NCI-H345 (cell line): Measurements from ENCODE around the gene USP28.
"Not testable (repeated sequence)": the region's sequence is repeated elsewhere in the genome, so short reads cannot be mapped to it uniquely, and the experiment has no call there.

Experiments used
- DNase-seq: peaks from one replicate; lab custom pipeline; 2025; lab: John Stamatoyannopoulos, UW

Gene USP28, protein sequence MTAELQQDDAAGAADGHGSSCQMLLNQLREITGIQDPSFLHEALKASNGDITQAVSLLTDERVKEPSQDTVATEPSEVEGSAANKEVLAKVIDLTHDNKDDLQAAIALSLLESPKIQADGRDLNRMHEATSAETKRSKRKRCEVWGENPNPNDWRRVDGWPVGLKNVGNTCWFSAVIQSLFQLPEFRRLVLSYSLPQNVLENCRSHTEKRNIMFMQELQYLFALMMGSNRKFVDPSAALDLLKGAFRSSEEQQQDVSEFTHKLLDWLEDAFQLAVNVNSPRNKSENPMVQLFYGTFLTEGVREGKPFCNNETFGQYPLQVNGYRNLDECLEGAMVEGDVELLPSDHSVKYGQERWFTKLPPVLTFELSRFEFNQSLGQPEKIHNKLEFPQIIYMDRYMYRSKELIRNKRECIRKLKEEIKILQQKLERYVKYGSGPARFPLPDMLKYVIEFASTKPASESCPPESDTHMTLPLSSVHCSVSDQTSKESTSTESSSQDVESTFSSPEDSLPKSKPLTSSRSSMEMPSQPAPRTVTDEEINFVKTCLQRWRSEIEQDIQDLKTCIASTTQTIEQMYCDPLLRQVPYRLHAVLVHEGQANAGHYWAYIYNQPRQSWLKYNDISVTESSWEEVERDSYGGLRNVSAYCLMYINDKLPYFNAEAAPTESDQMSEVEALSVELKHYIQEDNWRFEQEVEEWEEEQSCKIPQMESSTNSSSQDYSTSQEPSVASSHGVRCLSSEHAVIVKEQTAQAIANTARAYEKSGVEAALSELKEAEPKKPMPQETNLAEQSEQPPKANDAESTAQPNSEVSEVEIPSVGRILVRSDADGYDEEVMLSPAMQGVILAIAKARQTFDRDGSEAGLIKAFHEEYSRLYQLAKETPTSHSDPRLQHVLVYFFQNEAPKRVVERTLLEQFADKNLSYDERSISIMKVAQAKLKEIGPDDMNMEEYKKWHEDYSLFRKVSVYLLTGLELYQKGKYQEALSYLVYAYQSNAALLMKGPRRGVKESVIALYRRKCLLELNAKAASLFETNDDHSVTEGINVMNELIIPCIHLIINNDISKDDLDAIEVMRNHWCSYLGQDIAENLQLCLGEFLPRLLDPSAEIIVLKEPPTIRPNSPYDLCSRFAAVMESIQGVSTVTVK

DNA sequence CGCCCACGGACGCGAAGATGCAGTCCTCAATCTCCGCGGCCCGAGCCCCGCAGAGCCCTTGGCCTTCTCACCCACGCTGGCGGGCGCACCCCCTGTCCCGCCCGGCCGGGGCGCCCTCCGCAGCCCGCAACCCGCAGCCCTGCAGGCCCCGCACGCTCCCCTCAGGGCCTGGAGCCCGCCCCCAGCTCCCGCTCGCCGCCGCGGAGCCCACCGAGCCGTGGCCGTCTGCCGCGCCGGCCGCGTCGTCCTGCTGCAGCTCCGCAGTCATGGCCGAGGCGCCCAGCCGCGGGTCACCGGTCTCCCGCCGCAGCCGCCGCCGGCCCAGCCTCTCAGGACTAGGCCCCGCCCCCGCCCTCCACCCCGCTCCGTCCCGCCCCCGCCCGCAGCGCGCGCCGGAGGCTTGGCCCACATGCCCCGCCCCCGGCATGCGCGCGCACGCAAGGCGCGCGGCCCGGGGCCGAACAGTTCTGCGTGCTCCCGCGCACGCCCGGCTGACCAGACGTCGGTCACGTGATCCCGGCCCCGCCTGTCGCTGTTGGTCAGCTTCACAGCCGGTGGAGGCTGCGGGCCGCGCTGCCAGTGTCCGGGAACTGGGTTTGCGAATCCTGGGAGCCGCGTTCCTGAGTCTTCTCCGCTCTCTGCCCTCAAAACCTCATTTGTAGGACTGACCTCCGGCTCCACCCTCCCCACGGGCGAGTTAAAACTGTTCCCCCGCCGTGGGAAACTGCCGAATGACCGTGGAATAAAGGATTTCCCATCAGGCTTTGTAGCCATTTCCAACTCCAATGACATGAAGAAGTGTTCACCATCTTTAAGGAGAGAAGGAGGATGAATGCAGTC lies at the start of gene USP28:
Gene USP28, minus strand, starts transcription at position 339 of the 840 bp plus-strand sequence. Its CDS starts 71 bp downstream, at position 268.
- DNase-seq = peak; percentile 96

DNA sequence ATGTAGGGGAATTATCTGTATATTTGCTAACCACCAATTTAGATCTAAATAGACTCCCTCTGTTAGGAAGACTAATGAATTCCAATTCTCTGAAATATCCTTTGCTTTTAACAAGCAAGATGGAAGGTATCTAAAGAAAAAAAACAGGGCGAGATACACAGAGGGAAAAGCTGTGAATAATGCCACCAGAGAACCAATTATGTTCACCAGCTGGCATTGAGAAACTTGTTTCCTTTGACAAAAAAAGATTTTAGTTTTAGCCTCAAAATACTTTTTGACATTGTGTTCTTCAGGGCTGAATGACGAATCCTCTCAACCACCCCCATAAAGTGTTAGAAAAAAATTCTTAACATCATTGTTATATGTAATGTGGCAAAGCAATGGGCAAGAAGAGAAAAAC lies 48.2 kb upstream of the USP28 start:
- DNase-seq = no peak

DNA sequence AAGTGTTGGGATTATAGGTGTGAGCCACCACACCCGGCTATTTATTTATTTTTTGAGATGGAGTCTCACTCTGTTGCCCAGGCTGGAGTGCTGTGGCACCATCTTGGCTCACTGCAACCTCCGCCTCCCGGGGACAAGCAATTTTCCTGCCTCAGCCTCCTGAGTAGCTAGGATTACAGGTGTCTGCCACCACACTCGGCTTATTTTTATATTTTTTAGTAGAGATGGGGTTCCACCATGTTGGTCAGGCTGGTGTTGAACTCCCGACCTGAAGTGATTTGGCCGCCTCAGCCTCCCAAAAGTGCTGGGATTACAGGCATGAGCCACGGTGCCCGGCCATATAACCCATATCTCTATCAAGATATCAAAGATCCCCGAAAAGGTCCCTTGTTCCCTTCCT lies 36.1 kb upstream of the USP28 start:
- not testable (repeated sequence) for DNase-seq

DNA sequence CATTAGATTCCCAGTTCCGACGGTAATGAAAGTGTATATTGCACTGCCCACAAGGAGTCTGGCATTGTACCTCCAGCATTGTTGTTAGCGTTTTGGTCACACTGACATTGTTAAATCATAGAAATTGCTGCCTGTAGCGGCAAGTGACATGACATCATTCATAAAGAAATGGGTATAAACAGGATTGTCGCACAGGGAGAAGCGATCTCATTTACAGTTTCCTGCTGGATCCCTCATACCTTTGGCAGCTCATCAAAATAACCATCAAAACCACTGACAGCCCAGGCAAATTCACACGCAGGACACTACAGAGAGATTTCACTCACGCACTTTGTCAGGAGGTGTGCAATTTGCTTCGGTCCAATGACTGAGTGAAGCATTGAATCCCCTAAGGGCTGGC lies 32.7 kb upstream of the USP28 start:
- no peak for DNase-seq

DNA sequence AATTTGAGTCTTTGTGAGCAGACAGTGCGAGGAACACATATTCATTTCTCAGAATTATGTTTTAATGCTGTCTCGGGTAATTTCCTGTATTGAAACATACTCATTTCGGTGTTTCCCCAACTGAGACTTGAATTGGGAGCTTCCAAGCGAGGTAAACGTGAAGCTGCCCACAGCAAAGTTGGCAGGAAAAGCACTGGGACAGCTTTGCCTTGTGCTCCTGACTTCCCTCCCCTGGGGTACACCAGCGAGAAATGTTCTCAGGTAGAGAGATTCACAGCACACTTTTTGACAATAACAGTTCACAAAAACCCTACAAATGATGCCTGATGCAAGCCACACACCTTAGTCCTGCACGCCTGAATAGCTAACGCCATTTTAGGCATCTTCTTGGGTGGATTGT lies 32.3 kb upstream of the USP28 start:
- no peak for DNase-seq

DNA sequence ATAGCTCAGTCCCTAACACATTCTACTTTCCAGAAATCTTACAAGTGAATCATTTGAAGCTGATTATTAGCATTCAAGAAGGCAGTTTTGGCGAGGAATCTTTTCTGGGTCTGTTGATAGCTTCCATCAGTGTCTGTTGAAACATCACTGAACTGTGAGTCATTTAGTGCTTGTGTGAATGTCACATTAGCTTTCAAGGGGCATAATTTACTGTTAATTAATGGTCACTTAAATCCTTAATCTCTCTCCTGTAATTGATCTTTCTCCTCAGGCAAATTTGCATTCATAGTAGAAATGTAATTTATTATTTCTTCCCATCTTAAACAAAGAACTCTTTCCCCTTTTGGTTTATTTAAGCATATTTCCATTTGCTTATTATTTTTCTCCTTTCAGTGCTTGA lies 31.8 kb upstream of the USP28 start:
- DNase-seq = no peak

DNA sequence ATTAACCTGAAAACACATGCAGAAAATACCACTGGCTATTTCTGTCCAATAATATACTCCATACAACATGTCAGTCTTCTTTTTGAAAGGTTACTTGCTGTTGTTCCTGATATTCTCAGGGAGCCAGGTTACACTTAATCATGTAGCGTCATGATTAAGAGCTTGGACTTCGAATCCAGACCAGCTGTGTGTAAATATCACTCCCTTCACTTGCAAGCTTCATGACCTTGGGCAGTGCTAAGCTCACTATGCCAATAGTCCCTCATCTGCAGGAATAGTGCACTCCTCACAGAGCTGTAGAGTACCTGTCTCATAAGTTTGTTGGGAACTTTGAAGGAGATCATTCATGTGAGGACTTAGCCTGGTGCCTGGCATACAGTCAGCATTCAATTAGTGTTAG lies 31.1 kb upstream of the USP28 start:
- no peak for DNase-seq

DNA sequence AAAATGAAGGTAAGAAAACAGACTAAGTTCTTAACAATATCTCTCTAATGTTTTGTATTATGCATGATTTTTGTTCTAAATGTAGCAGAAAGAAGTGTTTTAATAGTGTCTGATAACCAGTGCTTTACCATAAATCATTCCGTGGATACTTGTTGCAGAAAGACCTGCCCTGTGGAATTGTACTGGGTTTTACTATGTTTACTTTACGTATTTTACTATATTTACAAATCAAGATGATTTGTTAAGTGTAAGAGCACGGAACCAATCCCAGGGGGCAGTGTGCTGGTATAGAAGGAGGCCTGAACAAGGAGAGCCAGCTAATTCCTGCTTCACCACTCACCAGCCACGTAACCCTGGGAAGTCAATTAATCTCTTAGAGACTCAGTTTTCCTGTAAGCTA lies 30.7 kb upstream of the USP28 start:
- peak; percentile 15 for DNase-seq

DNA sequence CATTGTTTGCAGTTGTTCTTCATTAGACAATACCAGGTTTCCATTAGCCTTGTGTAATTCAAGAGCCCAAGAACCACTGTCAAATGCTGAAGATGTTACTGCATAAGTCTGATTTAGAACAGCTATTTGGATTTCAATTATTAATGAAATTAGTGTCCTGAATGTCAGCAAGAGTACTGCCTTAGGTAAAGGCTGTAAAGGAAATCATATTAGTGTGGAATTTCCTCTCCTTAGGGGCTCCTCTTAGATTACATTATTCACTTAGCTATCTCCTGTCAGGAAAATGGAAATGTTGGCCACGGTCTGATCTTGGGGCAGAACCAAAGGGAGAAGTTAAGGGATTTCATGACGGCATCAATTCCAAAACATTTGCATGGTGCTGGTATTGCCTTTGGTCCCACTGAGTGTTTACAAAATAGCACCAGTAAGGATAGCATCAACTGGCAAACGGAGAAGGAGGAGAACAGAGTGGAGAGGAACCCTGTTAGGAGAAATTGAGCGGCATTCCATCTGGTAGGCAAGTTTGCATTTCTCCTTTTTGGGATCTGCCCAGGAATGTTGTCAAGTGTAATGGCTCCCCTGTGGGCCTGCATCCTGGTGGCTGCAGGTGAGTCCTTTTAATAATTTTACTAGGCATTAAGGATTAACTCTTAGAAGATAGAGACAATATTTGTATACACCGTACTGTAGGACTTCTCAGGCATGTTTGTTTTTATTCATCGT lies 29.2 kb upstream of the USP28 start, which contains the start of gene HTR3B:
Gene HTR3B, plus strand, starts transcription at position 418 of the 723 bp plus-strand sequence. Its CDS starts 138 bp downstream, at position 556.
- no peak for DNase-seq

DNA sequence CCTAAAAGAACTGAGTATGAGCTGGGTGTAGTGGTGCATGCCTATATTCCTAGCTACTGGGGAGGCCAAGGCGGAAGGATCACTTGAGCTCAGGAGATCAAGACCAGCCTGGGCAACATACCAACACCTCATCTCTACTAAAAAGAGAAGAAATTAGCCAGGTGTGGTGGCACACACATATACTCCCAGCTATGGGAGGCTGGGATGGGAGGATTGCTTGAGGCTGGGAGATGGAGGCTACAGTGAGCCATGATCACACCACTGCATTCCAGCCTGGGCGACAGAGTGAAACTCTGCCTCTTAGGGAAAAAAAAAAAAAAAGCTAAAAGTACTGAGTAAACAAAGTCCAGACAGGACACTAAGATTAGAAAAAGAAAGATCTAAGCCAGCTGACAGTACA lies 25.8 kb upstream of the USP28 start:
- DNase-seq = no peak

DNA sequence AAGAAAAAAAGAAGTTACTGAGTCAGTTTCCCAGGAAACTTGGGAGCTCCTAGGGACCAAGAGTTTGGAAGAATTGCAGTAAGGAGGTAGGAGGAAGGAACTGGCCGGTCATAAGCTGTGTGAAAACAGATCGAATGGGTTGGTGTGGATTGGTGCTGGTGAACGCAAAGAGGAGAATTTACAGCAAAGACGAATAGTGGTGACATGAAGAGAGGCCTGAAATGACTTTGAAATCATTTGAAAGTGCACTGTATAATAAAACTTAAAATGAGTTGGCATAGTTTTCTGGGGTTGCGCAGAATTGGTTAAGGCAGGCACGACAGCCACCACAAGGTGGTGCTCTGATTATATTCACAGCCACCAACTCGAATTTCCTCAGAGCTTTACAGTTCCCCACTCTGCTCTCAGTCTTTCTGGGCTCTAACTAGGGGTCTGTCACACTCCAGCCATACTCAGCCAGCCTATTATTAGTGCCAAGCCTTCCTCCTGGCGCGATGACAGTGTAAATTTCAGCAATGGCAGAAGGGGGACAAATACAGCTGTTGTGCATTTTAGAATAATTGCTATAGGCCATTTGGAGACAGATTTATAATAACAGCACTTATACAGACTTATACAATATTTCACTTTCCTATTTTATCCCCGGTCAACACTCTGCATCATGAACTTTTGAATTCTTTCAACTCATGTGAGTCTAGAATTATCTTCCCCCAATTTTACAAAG lies 20.9 kb upstream of the USP28 start:
- peak; percentile 35 for DNase-seq

DNA sequence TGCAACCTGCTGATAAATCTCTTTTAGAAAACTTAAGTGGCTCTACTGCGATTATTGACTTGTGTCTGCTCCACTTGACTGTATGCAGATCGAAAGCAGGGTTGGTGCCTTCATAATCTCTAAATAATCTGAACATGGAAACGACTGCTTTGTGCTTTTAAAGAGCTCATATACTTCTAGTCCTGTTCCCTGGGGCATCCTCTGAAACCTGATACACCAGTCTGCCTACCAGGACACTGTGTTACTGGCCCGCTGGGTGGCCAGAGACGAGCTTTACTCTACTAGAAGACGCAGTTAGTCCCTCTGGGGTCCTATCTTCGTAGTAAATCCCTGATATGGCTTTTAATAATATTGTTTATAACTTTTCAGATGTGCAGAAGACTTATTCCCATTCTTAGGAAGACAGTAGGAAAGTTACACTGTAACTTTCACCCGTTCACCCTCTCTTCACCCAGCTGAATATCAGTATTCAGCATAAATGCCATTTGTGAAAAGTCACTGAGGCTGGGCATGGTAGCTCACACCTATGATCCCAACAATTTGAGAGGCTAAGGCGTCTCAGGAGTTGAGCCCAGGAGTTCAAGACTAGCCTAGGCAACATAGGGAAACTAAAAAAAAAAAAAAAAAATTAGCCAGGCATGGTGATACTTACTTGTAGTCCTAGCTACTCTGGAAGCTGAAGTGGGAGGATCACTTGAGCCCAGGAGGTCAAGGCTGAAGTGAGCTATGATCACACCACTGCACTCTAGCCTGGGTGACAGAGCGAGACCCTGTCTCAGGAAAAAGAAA lies 20.2 kb upstream of the USP28 start:
- peak; percentile 48 for DNase-seq

DNA sequence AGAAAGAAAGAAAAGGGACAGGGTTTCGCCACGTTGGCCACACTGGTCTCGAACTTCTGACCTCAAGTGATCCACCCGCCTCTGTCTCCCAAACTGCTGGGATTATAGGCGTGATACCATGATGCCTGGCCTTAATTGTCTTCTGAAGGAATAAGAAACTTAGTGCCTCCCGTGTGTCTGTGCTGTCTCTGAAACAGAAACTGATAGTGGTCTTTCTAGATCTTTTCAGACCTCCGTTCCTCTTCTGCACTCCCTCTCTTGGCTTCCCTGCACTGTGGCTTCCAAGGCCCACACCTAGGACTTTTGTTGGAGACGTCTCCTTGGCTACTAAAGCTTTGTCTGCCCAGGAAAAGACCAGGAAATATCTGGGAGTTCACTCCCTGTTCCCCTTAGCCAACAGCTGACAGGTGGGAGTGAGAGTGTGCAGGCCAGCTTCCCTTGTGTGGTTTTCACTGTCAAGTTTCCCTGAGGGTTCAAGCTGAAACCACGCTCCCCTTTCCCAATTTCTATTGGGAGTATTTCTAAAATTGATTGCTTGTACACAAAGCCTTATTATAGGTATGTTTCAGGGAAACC lies 19.1 kb upstream of the USP28 start:
- no peak for DNase-seq

DNA sequence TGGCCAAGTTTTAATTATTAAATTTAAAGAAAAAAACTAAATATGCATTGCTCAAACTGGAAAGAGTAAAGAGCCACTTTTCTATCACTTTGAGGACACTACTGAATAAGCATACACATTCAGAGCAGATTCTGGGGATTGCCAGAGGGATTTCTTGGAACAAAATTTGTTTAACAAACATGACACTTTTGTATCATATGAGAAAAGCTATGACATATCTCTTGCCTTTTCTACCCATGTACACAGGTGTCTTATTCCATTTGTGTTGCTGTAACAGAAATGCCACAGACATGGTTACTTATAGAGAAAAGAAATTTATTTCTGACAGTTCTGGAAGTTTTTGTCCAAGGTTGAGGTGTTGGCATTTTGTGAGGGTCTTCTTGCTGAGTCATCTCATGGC lies 13.5 kb upstream of the USP28 start:
- no peak for DNase-seq

DNA sequence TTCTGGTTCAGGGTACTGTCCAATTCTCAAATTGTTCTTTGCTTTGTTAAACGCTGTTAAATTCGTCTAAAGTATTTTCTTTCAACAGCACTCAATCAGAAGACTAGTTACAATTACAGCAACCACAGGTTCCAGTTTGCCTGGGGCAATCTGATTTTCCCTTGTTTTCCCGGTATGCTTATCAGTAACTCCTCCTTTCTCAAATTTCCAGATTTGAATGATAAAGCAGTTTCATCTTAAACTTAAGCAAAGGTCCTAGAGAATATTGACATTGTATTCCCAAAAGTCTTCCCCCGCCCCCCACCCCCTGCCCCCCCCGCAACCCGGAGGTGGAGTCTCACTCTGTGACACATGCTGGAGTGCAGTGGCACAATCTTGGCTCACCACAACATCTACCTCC lies 10.5 kb upstream of the USP28 start:
- DNase-seq = peak; percentile 16

DNA sequence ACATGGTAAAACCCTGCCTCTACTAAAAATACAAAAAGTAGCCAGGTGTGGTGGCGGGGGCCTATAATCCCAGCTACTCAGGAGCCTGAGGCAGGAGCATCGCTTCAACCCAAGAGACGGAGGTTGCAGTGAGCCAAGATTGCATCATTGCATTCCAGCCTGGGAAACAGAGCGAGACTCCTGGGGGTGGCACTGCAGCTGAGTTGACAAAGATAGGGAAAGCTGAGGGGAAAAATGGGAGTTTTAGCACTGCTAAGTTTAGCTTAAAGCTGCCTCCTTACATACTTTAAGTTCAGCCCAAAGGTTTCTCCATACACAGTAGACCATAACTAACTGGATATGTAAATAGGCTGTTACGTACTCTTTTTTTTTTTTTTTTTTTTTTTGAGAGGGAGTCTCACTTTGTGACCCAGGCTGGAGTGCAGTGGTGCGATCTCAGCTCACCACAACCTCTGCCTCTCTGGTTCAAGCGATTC lies 9.0 kb upstream of the USP28 start:
- no peak for DNase-seq

DNA sequence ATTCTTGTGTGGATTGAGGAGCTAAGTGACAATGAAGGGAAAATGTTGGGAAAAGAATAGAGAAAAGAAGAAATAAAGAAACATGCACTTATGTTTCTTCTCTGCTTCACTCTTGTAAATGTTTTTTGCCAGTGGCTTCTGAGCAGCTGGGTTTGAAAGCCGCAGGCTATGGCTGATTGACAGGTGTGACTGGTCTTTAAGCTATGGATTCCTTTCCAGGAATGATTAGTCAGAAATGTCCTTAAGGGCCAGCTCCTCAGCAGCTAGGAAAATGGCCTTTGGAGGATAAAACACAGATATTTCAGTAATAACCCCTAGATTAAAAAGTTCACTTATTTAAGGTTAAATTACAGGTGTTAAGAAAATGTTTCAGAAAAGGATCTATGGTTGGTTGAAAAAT lies 6.5 kb upstream of the USP28 start:
- no peak for DNase-seq

DNA sequence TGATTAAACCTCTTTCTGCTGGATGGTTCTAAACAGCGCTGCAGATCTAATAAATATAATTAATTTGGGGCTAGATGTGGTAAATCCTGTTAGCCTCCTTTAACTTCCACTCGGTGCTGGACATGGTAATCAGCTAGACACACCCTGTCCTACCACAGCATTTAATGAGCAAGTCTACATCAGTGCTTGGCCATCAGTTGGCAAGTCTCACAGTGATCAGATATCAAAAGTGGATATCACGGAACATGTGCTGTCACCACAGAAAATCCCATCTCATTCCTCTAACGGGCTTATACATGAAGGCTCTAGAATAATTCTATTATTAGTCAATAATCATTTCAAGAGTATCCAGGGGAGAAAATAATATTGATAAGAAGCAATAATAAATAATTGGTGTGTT lies 5.6 kb upstream of the USP28 start:
- DNase-seq = no peak

DNA sequence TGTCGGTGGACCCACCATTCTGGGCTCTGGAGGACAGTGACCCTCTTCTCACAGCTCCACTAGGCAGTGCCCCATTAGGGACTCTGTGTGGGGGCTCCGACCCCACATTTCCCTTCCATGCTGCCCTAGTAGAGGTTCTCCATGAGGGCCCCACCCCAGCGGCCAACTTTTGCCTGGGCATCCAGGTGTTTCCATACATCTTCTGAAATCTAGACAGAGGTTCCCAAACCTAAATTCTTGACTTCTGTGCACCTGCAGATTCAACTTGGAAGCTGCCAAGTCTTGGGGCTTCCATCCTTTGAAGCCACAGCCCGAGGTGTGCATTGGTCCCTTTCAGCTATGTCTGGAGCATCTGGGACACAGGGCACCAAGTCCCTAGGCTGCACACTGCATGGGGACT lies 4.1 kb upstream of the USP28 start:
- not testable (repeated sequence) for DNase-seq
